IPS-15b (cell line): Measurements from ENCODE around the gene C9orf153.
"Not testable (repeated sequence)": the region's sequence is repeated elsewhere in the genome, so short reads cannot be mapped to it uniquely, and the experiment has no call there.

ENCODE experiments used
- H3K27me3 ChIP-seq: one replicate; pipeline ENCODE4 v1.6.1; 2013; ENCODE audit warnings: low read length; ENCODE audit not compliant: control insufficient read depth, insufficient read depth
- H3K36me3 ChIP-seq: one replicate; pipeline ENCODE4 v1.6.1; 2013; ENCODE audit warnings: low read length; ENCODE audit not compliant: control insufficient read depth, insufficient read depth
- H3K4me1 ChIP-seq: one replicate; pipeline ENCODE4 v1.6.1; 2013; ENCODE audit warnings: mild to moderate bottlenecking, low read length; ENCODE audit not compliant: control insufficient read depth, insufficient read depth
- H3K4me3 ChIP-seq: one replicate; pipeline ENCODE4 v1.5.1; 2013; ENCODE audit warnings: low read depth, low read length
- H3K9ac ChIP-seq: one replicate; pipeline ENCODE4 v1.6.1; 2013; ENCODE audit warnings: low read depth, mild to moderate bottlenecking, low read length
- H3K9me3 ChIP-seq: one replicate; pipeline ENCODE4 v1.6.1; 2013; ENCODE audit warnings: mild to moderate bottlenecking, low read length; ENCODE audit not compliant: control insufficient read depth, insufficient read depth

The C9orf153 gene

GRCh38 chr9:86259557-86259956, at the start of gene C9orf153:
TSS of gene C9orf153 (minus strand) at chr9:86259657. CDS start at chr9:86229603, 30,054 bp downstream.
- Histone ChIP-seq H3K27me3 (no peaks in the 10 kb centered on the region), H3K36me3 (peaks cover 12% of the 10 kb centered on the region), H3K9me3 (no peaks in the 10 kb centered on the region), H3K9ac (no peak within 1 kb of the TSS), H3K4me3 (no peak within 1 kb of the TSS), H3K4me1 (no peaks in the 10 kb centered on the region)

- Histone ChIP-seq H3K9me3 (no peaks in the 10 kb centered on the region), H3K4me1 (peaks cover 12% of the 10 kb centered on the region), H3K36me3 (peaks cover 8% of the 10 kb centered on the region), H3K27me3 (no peaks in the 10 kb centered on the region), H3K9ac (no peak overlapping the region), H3K4me3 (no peak overlapping the region)
Observed at GRCh38 chr9:86308687-86309086, 49.2 kb upstream of the C9orf153 start.

- no peak overlapping the region for H3K4me3 ChIP-seq
- H3K9ac ChIP-seq = no peak overlapping the region
- no peaks in the 10 kb centered on the region for H3K27me3 ChIP-seq
- peaks cover 7% of the 10 kb centered on the region for H3K36me3 ChIP-seq
- no peaks in the 10 kb centered on the region for H3K9me3 ChIP-seq
- peaks cover 15% of the 10 kb centered on the region for H3K4me1 ChIP-seq
Observed at GRCh38 chr9:86304236-86304730, 44.8 kb upstream of the C9orf153 start.

DNA sequence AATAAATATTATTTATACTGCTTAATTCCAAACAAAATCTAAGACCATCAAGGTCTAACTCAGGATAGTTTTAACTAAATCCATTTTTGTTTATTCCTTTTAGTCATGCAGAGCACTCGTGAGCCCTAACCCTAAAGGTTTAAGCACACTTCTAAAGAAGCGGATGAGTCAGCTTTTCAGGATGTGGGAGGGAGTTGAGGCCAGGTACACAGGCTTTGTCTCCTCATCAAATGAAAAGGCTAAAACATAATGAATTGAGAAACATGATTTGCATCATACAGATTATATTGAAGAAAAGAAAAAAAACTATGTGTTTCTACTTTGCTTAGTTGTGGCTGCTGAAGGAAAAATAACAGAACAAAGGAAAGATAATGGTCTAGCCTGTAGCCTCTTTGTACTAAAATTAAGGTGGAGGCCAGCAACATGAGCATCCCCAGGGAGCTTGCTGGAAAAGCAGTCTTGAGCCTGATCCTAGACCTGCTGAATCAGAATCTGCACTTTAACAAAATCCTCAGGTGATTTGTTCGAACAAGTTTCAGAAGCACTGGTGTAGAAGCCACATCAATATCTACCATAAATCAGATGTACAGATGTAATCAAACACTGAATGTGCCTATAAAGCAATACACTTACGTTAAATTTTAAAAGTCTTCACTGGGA, 44.0 kb upstream of the C9orf153 start:
- Histone ChIP-seq H3K36me3 (peaks cover 15% of the 10 kb centered on the region), H3K27me3 (no peaks in the 10 kb centered on the region), H3K9me3 (no peaks in the 10 kb centered on the region), H3K4me3 (no peak overlapping the region), H3K4me1 (peaks cover 15% of the 10 kb centered on the region), H3K9ac (peak overlapping the region; percentile 48)

DNA sequence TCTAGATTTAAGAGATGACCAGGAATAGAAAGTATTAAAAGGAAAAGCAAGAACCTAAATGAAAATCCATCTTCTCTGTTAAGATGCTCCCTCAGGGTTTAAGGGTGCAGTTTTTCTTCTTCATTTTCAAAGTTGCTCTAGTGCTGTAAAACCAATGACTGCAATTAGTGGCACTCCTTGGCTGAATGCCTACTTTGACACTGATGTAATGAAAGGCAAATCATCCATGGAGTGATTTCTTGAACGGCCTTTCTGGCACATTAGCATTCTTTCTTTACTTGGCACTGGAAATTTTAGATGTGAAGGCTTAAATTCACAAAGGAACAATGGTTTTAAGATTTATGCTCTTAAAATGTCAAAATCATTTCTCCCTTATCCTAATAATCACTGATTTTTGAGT, 42.2 kb upstream of the C9orf153 start:
- no peak overlapping the region for H3K4me3 ChIP-seq
- no peaks in the 10 kb centered on the region for H3K27me3 ChIP-seq
- no peak overlapping the region for H3K9ac ChIP-seq
- peaks cover 16% of the 10 kb centered on the region for H3K36me3 ChIP-seq
- H3K9me3 ChIP-seq = no peaks in the 10 kb centered on the region
- H3K4me1 ChIP-seq = peaks cover 15% of the 10 kb centered on the region

GRCh38 chr9:86300701-86301100, 41.2 kb upstream of the C9orf153 start:
- Histone ChIP-seq H3K36me3 (peaks cover 16% of the 10 kb centered on the region), H3K27me3 (no peaks in the 10 kb centered on the region), H3K9me3 (no peaks in the 10 kb centered on the region), H3K4me1 (peaks cover 15% of the 10 kb centered on the region), H3K9ac (no peak overlapping the region), H3K4me3 (no peak overlapping the region)

DNA sequence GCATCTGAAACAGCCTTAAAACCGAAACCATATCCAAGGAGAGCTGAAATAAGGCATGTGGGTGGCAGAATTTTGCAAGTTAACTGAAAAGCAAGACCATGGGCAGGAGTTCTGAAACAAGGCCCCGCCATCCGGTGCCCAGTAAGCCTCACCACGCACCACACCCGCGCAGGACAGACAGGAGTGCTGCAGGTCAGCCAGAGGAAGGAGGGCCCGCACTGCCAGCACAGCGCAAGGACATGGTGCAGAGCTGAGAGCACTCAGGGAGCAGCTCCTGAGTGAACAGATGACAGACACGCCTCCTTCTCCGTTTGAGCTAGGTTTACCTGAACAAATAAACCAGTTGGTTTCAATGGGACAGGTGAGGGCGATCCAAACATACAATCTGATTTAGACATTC, 39.4 kb upstream of the C9orf153 start:
- Histone ChIP-seq H3K36me3 (peaks cover 16% of the 10 kb centered on the region), H3K4me3 (no peak overlapping the region), H3K9me3 (no peaks in the 10 kb centered on the region), H3K4me1 (peaks cover 6% of the 10 kb centered on the region), H3K27me3 (no peaks in the 10 kb centered on the region), H3K9ac (no peak overlapping the region)

- not testable (repeated sequence) for H3K4me3 ChIP-seq, H3K9me3 ChIP-seq, H3K36me3 ChIP-seq, H3K9ac ChIP-seq, H3K27me3 ChIP-seq
- H3K4me1 ChIP-seq = peaks cover 12% of the 10 kb centered on the region
Observed at GRCh38 chr9:86290341-86290740, 30.9 kb upstream of the C9orf153 start.

DNA sequence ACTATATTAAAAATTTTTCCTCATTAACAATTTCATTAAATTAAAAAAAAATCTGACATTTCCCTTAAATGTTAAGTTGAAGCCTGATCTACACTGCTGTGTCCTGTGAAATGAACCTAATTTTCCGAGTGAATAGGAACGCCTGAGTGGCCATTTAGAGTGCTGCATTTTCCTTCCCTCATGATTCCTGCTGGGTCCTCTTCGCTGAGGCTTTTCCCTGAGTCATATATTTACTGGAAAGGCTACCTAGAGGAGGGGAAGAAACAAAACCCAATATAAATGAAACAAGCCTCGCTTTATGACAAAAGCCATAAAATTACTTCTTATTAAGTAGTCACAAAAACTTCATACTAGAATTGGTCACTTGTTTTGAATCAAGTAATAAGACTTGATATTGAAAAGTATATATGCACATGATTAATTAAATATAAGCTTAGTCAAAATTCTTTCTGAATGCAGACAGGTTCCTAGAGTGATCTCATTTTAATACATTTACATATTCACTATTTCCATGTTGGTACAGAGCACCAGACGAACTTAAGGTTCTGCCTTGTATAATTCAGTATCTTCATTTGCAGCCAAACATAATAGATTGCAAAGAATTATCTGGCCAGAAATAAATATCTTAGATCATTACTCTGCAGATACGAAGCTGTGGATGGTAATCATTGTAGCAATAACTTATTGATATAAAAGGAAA, 29.2 kb upstream of the C9orf153 start:
- H3K9ac ChIP-seq = no peak overlapping the region
- peaks cover 12% of the 10 kb centered on the region for H3K4me1 ChIP-seq
- H3K9me3 ChIP-seq = no peaks in the 10 kb centered on the region
- H3K36me3 ChIP-seq = no peaks in the 10 kb centered on the region
- no peak overlapping the region for H3K4me3 ChIP-seq
- no peaks in the 10 kb centered on the region for H3K27me3 ChIP-seq

DNA sequence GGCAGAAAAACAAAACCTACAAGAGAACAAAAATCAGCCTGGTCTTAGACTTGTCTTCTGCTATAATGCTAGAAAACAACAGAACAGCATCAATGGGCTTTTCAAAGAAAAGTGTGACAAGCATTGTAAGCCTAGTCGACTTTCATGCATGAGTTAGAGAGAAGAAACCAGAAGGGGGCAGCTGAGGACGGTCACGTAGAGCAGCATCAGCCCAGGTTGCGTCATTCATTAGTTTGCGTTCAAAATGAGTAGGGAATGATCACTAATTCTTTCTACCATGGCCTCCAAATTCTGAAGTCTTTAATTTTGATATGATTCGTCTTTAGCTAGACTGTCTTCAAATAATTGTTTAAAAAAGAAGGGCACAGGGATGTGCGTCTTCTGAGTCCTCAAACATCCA, 27.6 kb upstream of the C9orf153 start:
- H3K4me1 ChIP-seq = peaks cover 12% of the 10 kb centered on the region
- no peaks in the 10 kb centered on the region for H3K9me3 ChIP-seq
- no peaks in the 10 kb centered on the region for H3K36me3 ChIP-seq
- H3K9ac ChIP-seq = no peak overlapping the region
- H3K27me3 ChIP-seq = peaks cover 4% of the 10 kb centered on the region
- H3K4me3 ChIP-seq = peak overlapping the region; percentile 3

GRCh38 chr9:86286278-86286677, 26.8 kb upstream of the C9orf153 start:
- no peaks in the 10 kb centered on the region for H3K36me3 ChIP-seq
- no peak overlapping the region for H3K9ac ChIP-seq

DNA sequence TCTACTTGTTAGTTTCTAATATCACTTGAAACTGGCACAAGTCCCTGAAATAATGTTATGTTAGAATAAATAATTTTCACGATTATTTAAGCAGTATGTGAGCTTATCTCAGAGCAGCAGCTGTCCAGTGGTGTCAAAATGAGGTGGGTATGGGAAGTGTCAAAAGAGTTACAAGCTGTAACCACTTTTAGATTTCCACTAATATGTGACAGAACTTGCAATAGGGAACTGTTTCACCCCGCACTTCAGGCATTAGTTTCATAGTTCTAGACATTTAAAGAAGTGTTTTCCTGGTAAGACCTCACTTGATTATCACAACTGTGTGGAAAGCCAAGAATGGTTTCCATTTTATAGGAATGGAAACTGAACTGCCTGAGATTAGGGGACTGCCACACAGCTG, 25.8 kb upstream of the C9orf153 start:
- Histone ChIP-seq H3K4me3 (no peak overlapping the region), H3K9me3 (no peaks in the 10 kb centered on the region), H3K27me3 (peaks cover 4% of the 10 kb centered on the region), H3K9ac (no peak overlapping the region), H3K4me1 (peaks cover 12% of the 10 kb centered on the region), H3K36me3 (no peaks in the 10 kb centered on the region)

More at GRCh38 chr9:86286278-86286677, 26.8 kb upstream of the C9orf153 start:
- Histone ChIP-seq H3K9me3 (no peaks in the 10 kb centered on the region), H3K4me1 (peaks cover 12% of the 10 kb centered on the region), H3K27me3 (peaks cover 4% of the 10 kb centered on the region), H3K4me3 (no peak overlapping the region)
